Measurements from ENCODE around the gene C14orf119.

DNA sequence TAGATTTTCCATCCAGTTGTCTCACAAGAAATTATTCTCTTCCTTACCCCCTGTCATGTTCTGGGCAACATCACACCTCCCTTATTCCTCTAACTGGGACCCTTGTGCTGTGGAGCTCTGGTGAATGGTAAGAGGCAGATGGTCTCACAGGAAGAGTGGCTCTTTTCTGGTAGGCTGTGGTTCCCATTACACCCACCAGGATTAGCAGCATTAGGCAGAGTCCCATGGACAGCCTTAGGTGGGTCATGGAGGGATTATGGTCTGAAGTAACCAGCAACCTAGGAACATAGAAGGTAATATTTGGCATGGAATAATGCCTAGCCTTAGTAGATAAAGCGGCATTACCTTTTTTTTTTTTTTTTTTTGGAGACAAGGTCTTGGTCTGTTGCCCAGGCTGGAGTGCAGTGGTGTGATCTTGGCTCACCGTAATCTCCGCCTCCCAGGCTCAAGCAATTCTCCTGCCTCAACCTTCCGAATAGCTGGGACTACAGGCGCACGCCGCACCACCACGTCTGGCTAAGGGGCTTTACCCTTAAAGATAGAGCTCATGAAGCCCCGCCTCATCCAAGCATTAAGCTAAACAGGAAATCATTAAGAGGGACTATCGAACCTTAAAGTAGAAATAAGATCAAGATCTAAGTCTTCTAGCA, 4.0 kb downstream of the C14orf119 start:
- TF ChIP-seq, protein P1, sequence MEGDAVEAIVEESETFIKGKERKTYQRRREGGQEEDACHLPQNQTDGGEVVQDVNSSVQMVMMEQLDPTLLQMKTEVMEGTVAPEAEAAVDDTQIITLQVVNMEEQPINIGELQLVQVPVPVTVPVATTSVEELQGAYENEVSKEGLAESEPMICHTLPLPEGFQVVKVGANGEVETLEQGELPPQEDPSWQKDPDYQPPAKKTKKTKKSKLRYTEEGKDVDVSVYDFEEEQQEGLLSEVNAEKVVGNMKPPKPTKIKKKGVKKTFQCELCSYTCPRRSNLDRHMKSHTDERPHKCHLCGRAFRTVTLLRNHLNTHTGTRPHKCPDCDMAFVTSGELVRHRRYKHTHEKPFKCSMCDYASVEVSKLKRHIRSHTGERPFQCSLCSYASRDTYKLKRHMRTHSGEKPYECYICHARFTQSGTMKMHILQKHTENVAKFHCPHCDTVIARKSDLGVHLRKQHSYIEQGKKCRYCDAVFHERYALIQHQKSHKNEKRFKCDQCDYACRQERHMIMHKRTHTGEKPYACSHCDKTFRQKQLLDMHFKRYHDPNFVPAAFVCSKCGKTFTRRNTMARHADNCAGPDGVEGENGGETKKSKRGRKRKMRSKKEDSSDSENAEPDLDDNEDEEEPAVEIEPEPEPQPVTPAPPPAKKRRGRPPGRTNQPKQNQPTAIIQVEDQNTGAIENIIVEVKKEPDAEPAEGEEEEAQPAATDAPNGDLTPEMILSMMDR (IDR thresholded peaks at IDR 0.05): no peak
- TF ChIP-seq POLR2A (IDR thresholded peaks at IDR 0.05): no peak

Measured in thyroid gland (tissue), 4 donors.